ENCODE data around the gene ARHGAP12. TPM values are rescaled to one million over a fixed set of nuclear protein-coding genes. Genes with fewer than 3 reads are reported as not detected.

ARHGAP12 gene
- total and polyA plus RNA-seq, 2 donors (not counting 3 experiments of a cell fraction or from before 2014, with no cell fraction given) = 5.8 to 19.3 TPM

GRCh38 chr10:31804352-31804810, 124.2 kb downstream of the ARHGAP12 start:
- DNase-seq (ENCODE audit: low read depth, low spot score) (no peak), FAIRE-seq (no peak)
- Histone ChIP-seq H3K4me3 (replicated peaks in 1 of 3; ENCODE audit: insufficient read depth in 1 of 3, low read depth in 1 of 3, low read length in 3 of 3) (no peak overlapping the region), H4K20me1 (replicated peaks; ENCODE audit: control insufficient read depth, extremely low read depth, insufficient read depth, low read length) (no peaks in the 10 kb centered on the region), H3K4me2 (ENCODE audit: insufficient read depth, low read length) (no peak overlapping the region), H2AFZ (ENCODE audit: low read depth, low read length) (no peak overlapping the region), H3K27ac (ENCODE audit: insufficient read depth, low read depth, low read length) (no peak overlapping the region), H3K9me3 (replicated peaks; ENCODE audit: control insufficient read depth, insufficient read depth, low read length) (no peaks in the 10 kb centered on the region), H3K79me2 (ENCODE audit: control insufficient read depth, insufficient read depth, low read length) (no peaks in the 10 kb centered on the region), H3K27me3 (ENCODE audit: control insufficient read depth in 2 of 2, insufficient read depth in 2 of 2, low read length in 2 of 2) (no peaks in the 10 kb centered on the region), H3K36me3 (ENCODE audit: control insufficient read depth in 2 of 2, extremely low read depth in 1 of 2, insufficient read depth in 2 of 2, low read length in 2 of 2) (peaks cover 0 to 2% of the 10 kb centered on the region in 2 experiments), H3K9me1 (replicated peaks; ENCODE audit: control insufficient read depth, extremely low read depth, insufficient read depth, low read length) (no peaks in the 10 kb centered on the region), H3K9ac (replicated peaks; ENCODE audit: extremely low read depth, insufficient read depth, low read length) (no peak overlapping the region), H3K4me1 (ENCODE audit: control insufficient read depth, extremely low read depth, insufficient read depth, low read length) (peaks cover 4% of the 10 kb centered on the region)
- no TSS peak for BruUV-seq (replicated peaks)
- POLR2A ChIA-PET = no interaction called here
- TF ChIP-seq CTCF (IDR thresholded peaks at IDR 0.05; ENCODE audit: extremely low read depth in 1 of 2, insufficient read depth in 1 of 2, low read depth in 1 of 2, low read length in 2 of 2) = no peak
- intact Hi-C loops (cut with micrococcal nuclease) = loop anchor here (10.0 kb wide), 2 partner anchors 280 to 770 kb away; partner anchors contain the start of gene ZNF438
- CTCF ChIA-PET = interaction anchor here (0.6 to 0.7 kb wide), 2 partner anchors 9 to 69 kb away, joined by 3 to 4 read pairs; no protein-coding TSS in a partner anchor
- dilution Hi-C loops (cut with MboI; ENCODE audit: extremely low pct_ligation_motif_present, low sequenced_read_pairs) = no loop called here

GRCh38 chr10:31803606-31804351, 124.9 kb downstream of the ARHGAP12 start:
- intact Hi-C loops (cut with micrococcal nuclease) = loop anchor here (10.0 kb wide), 2 partner anchors 279 to 769 kb away; partner anchors contain the start of gene ZNF438
- FAIRE-seq = no peak

More at GRCh38 chr10:31803606-31804351, 124.9 kb downstream of the ARHGAP12 start:
- Histone ChIP-seq H4K20me1 (replicated peaks; ENCODE audit: control insufficient read depth, extremely low read depth, insufficient read depth, low read length) (no peaks in the 10 kb centered on the region), H3K79me2 (ENCODE audit: control insufficient read depth, insufficient read depth, low read length) (no peaks in the 10 kb centered on the region), H3K27ac (ENCODE audit: insufficient read depth, low read depth, low read length) (no peak overlapping the region), H2AFZ (ENCODE audit: low read depth, low read length) (no peak overlapping the region), H3K9me1 (replicated peaks; ENCODE audit: control insufficient read depth, extremely low read depth, insufficient read depth, low read length) (no peaks in the 10 kb centered on the region), H3K27me3 (ENCODE audit: control insufficient read depth in 2 of 2, insufficient read depth in 2 of 2, low read length in 2 of 2) (no peaks in the 10 kb centered on the region), H3K9ac (replicated peaks; ENCODE audit: extremely low read depth, insufficient read depth, low read length) (no peak overlapping the region), H3K36me3 (ENCODE audit: control insufficient read depth in 2 of 2, extremely low read depth in 1 of 2, insufficient read depth in 2 of 2, low read length in 2 of 2) (peaks cover 0 to 2% of the 10 kb centered on the region in 2 experiments), H3K9me3 (replicated peaks; ENCODE audit: control insufficient read depth, insufficient read depth, low read length) (no peaks in the 10 kb centered on the region), H3K4me2 (ENCODE audit: insufficient read depth, low read length) (no peak overlapping the region), H3K4me1 (ENCODE audit: control insufficient read depth, extremely low read depth, insufficient read depth, low read length) (peaks cover 4% of the 10 kb centered on the region), H3K4me3 (replicated peaks in 1 of 3; ENCODE audit: insufficient read depth in 1 of 3, low read depth in 1 of 3, low read length in 3 of 3) (no peak overlapping the region)
- ChIA-PET CTCF (interaction anchor here (0.6 kb wide), 1 partner anchor 10 kb away, joined by 4 read pairs; no protein-coding TSS in a partner anchor), POLR2A (no interaction called here)
- no peak for DNase-seq (ENCODE audit: low read depth, low spot score)
- TF ChIP-seq GATA2 (IDR thresholded peaks at IDR 0.05; ENCODE audit: insufficient read depth, insufficient read length, low read depth, low read length) (no peak), FOS (IDR thresholded peaks at IDR 0.05; ENCODE audit: borderline replicate concordance, insufficient read depth, low read length) (no peak), EZH2 (IDR thresholded peaks at IDR 0.05; ENCODE audit: borderline replicate concordance, low read depth, low read length, severe bottlenecking) (no peak), POLR2AphosphoS5 (IDR thresholded peaks at IDR 0.05; ENCODE audit: insufficient read depth, low read depth, low read length) (no peak), MYC (IDR thresholded peaks at IDR 0.05; ENCODE audit: low read depth, low read length) (no peak), JUN (IDR thresholded peaks at IDR 0.05; ENCODE audit: borderline replicate concordance, insufficient read depth, insufficient read length, low read depth) (no peak), MAX (IDR thresholded peaks at IDR 0.05; ENCODE audit: insufficient read depth, insufficient read length) (no peak), CTCF (IDR thresholded peaks at IDR 0.05; ENCODE audit: extremely low read depth in 1 of 2, insufficient read depth in 1 of 2, low read depth in 1 of 2, low read length in 2 of 2) (no peak), POLR2A (IDR thresholded peaks at IDR 0.05; ENCODE audit: low read depth, low read length) (no peak)
- BruUV-seq (replicated peaks) = no TSS peak
- dilution Hi-C loops (cut with MboI; ENCODE audit: extremely low pct_ligation_motif_present, low sequenced_read_pairs) = no loop called here

Data from endothelial cell of umbilical vein (primary cell).